ENCODE results near the gene CDH18.

- TF ChIP-seq GATA2 (IDR thresholded peaks at IDR 0.05; ENCODE audit: low read depth, low read length), result no peak
- no peak for TF ChIP-seq GATA3 (IDR thresholded peaks at IDR 0.05; ENCODE audit: low read depth, low read length)
These were observed 132.1 kb downstream of the CDH18 start for GRCh38 chr5:19855931-19856330.
